Hepatocyte (in vitro differentiated cells): ENCODE results near the gene CDK5.

Source experiments
- EZH2 ChIP-seq: fragments of 200-600 bp; sonication (generic); IDR thresholded peaks from 2 replicates; pipeline ENCODE4 v1.6.1; 2016; ENCODE audit warnings: antibody characterized with exemption, mild to moderate bottlenecking, borderline replicate concordance
- EZH2phosphoT487 ChIP-seq: fragments of 200-600 bp; sonication (generic); IDR thresholded peaks from one replicate; pipeline ENCODE4 v1.6.1; 2018; ENCODE audit warnings: antibody characterized with exemption, mild to moderate bottlenecking, low read depth, moderate library complexity; ENCODE audit not compliant: unreplicated experiment, severe bottlenecking
- TF ChIP-seq, protein P1 (sequence below): fragments of 200-600 bp; sonication (generic); IDR thresholded peaks from 2 replicates; pipeline ENCODE4 v1.5.1; 2016; ENCODE audit warnings: antibody characterized with exemption, mild to moderate bottlenecking; ENCODE audit not compliant: poor library complexity

GRCh38 chr7:151016505-151016904 is 41.2 kb downstream of the CDK5 start:
- TF ChIP-seq, protein P1, sequence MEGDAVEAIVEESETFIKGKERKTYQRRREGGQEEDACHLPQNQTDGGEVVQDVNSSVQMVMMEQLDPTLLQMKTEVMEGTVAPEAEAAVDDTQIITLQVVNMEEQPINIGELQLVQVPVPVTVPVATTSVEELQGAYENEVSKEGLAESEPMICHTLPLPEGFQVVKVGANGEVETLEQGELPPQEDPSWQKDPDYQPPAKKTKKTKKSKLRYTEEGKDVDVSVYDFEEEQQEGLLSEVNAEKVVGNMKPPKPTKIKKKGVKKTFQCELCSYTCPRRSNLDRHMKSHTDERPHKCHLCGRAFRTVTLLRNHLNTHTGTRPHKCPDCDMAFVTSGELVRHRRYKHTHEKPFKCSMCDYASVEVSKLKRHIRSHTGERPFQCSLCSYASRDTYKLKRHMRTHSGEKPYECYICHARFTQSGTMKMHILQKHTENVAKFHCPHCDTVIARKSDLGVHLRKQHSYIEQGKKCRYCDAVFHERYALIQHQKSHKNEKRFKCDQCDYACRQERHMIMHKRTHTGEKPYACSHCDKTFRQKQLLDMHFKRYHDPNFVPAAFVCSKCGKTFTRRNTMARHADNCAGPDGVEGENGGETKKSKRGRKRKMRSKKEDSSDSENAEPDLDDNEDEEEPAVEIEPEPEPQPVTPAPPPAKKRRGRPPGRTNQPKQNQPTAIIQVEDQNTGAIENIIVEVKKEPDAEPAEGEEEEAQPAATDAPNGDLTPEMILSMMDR, result no peak
- no peak for TF ChIP-seq EZH2
- TF ChIP-seq EZH2phosphoT487, result no peak
